ENCODE data around the gene POLR3K.

DNA sequence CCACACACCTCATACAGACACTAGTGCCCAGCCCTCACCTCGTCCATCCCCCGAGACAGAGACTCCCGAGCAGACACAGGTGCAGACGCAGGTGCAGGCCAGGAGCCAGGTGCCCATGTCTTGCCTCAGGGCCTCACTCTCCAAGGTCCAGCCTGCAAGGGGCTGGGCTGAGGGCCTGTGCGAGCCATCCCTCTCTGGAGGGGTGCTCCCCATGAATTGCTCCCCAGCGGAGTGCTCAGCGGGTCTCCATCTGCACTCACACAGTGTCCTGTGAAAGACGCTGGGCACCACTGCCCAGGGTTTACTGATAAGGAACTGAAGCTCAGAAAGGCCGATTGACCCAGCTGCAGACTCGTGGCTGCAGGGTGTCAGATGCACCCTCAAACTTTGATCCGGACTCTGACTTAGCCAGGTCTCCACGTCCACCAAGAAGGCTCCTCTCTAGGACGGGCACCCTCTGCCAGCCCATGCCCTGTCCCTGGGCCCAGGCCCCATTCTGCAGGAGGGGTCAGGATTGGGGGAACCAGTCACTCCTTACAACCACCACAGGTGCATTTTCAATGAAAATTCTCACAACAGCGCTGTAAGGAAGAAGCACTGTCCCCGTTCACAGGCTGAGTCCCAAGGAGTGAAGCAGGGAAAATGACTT lies 16.9 kb downstream of the POLR3K start:
- TF ChIP-seq, protein P1, sequence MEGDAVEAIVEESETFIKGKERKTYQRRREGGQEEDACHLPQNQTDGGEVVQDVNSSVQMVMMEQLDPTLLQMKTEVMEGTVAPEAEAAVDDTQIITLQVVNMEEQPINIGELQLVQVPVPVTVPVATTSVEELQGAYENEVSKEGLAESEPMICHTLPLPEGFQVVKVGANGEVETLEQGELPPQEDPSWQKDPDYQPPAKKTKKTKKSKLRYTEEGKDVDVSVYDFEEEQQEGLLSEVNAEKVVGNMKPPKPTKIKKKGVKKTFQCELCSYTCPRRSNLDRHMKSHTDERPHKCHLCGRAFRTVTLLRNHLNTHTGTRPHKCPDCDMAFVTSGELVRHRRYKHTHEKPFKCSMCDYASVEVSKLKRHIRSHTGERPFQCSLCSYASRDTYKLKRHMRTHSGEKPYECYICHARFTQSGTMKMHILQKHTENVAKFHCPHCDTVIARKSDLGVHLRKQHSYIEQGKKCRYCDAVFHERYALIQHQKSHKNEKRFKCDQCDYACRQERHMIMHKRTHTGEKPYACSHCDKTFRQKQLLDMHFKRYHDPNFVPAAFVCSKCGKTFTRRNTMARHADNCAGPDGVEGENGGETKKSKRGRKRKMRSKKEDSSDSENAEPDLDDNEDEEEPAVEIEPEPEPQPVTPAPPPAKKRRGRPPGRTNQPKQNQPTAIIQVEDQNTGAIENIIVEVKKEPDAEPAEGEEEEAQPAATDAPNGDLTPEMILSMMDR (conservative IDR thresholded peaks at IDR 0.05): no peak
- TF ChIP-seq ZFX (IDR thresholded peaks at IDR 0.05): no peak
